AG20443 (cell line): Measurements from ENCODE around the gene RBM38.
"Not testable (repeated sequence)": the region's sequence is repeated elsewhere in the genome, so short reads cannot be mapped to it uniquely, and the experiment has no call there.

ENCODE experiments used
- DNase-seq: peaks from one replicate; pipeline ENCODE4 v3.0.0; 2012; ENCODE audit warnings: low spot score, mixed read lengths

Gene RBM38

DNA sequence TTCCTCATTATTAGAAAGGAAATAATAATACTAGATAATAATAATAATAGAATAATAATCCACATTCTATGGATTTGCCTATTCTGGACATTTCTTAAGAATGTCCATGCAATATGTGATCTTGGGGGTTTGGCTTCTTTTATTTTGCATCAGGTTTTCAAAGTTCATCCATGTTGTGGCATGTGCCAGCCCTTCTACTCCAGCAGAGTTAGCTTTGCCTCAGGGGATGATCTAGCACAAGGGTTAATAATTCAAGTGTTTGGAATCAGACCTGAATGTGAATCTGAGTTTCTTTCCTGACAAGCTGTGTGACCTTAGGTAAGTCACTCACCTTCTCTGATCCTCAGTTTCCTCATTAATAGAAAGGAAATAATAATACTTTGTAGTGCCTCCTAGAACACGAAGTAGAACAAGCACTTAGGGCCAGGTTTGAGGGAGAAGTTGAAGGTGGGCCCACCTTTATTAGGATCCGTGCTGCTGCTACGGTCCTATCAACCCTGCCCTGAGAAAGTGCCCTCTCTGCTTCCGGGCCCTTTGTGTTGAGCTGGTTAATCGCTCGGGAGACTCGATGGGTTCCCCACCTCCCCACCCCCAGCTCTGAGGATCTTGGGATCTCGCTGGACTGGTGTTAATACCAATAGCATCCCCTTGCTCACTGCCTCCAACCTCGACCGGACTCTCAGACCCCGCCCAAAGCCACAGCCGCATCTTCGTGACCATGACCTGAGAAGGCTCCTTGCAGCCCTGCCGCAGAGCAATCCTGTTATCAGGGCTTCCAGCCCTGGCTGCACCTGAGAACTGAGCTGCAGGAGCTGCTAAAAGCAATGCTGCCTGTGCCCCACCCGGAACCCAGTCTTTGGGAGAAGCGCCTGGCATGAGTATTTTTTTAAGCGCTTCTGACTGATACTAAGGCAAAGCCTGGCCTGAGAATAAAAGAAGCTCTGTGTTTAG lies 26.9 kb downstream of the RBM38 start:
- no peak for DNase-seq

DNA sequence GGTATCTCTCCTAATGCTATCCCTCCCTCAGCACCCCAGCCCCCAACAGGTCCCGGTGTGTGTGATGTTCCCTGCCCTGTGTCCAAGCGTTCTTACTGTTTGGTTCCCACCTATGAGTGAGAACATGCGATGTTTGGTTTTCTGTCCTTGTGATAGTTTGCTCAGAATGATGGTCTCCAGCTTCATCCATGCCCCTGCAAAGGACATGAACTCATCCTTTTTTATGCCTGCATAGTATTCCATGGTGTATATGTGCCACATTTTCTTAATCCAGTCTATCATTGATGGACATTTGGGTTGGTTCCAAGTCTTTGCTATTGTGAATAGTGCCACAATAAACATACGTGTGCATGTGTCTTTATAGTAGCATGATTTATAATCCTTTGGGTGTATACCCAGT lies 28.3 kb downstream of the RBM38 start:
- not testable (repeated sequence) for DNase-seq

DNA sequence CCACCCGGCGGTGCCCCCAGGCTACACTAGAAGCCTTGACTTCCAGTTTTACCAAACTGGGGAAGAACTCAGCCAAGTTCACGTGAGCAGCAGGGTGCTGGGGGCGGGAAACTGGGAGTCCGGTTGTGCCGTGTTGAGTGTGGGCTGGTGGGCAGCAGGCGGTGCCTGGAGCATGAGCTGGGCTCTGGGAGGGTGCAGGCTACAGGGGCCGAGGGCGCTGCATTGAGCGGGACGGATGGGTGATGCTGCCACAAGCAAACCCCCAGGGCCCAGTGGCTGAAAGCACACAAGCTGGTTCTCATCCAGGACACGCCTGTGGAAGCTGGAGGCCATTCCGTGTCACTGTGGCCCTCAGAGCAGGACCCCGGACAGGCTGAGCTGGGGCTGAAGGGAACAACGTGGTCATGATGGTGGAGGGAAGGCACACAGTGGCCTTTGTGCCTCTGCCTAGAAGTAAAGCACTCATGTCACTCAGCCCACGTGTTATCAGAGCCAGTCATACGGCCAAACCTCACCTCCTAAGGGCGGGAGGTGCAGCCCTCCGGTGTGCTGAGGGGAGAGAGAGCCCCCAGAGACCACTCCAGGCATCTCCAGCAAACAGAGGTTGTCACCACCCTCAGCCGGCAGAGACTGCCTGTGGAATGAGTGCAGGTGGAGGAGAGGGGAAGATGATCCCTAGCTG lies 29.5 kb downstream of the RBM38 start:
- DNase-seq = no peak

DNA sequence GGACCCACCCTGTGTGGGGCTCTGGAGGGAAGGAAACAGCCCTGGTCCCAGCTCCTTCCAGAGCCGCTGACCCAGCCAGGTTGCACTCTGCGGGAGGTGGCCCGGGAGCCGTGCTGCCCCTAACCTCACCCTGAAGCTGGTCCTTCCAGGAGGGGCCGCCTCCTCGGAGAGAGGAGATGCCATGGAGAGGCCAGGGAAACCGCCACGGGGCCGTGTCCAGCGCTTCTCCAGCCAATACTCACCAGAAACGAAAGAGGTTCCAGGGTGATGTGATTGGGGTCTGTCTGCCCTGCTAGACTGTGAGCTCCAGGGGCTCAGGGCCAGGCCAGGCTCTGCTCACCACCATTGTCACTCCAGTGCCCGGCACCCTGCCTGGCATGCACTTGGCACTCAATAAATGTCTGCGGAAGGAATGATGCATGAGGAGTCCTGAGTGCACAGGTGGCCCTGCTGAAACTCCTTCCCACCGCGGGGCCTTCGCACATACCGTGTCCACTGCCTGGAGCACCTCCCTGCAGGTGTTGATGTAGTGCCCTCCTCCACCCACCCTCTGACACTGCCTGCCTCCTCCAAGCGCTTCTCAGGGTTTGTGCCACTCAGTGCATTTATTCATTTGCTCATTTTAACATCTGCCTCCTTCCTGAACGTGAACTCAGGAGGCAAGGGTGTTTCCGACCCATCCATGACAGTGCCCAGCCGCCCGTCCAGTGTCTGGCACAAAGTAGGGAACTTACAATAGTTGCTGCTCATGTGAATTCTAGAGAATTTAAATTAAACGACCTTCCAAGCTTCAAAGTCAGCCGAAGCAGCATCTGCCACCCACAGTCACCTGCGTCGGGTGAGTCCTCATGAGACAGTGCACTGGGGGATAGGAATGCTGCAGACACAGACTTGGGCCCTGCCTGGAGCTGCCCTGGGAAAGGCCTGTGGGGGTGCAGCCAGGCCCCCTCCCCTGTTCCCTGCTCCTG lies 30.3 kb downstream of the RBM38 start:
- no peak for DNase-seq

DNA sequence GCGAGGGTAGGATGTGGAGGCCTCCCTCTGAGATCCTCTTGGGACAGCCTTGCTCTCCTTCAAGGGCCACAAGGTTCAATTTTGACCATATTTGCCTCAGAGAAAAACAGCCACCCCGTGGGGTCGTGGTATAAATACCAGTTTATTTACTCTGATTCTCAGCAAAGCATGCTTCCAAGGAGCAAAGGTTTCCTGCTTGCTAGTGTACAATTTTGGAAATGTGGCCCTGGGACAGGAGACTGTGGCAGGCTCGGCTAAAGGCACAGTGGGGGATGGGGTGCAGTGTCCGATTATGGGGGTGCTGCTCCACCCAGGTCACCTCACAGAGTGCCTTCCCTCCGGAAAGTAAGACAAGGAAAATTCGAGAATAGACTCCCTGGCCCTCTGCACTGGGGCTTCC lies 31.1 kb downstream of the RBM38 start:
- no peak for DNase-seq

DNA sequence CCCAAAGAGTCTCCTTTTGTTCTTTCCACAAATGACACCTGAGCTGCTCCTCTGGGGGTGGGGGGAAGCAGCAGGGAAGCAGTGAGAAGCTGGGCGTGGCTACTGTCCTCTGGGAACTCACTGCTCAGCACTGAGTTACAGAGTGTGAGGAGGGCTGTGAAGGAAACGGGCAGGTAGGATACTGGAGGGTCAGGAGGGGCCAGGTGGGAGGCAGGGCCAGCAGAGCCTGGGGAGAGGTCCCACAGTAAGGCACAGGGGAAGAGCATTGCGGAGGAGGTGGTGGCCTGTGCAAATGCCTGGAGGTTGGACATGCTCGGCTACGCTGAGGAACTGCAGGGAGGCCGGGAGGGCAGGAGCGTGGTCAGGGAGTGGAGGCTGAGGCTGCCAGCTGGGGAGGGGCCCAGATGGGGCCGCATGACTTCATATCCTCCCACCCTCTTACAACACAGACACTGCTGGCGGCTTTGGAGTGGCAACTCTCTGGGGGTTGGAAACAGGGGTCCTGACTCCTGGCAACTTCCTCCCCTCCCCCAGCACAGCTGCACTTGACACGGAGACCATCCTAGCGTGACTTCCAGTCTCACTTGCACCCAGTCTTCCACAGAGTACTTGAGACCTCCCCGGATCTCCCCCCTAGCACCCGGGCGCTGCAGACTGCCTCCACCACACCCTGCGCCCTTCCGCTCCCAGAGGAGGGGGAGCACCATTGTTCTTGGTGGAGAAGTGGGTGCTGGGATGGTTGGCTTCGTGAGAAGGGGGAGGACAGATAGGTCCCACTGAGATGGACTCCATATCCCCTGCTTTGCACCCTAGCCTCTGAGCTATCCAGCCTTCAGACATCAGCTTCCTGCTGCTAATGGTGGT lies 34.2 kb downstream of the RBM38 start:
- no peak for DNase-seq

DNA sequence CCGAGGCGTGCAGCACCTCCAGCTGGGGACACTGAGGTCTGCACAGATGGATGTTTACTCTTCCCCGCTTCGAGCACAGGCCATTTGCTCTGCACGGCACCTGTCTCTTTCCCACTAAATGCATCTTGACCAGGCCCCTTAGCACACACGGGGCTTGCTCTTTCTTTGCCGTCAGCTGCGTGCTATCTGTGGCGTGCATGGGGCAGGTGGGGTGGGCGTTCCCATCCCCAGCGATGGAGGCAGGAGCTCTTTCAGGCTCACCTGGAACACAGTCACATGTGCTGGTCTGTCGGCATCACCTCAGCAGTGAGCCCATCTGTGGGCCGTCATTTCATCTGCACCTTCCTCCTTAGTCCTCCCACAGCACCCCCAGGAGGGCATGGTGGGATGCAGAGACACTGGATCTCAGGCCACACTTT lies 35.1 kb downstream of the RBM38 start:
- DNase-seq = no peak

DNA sequence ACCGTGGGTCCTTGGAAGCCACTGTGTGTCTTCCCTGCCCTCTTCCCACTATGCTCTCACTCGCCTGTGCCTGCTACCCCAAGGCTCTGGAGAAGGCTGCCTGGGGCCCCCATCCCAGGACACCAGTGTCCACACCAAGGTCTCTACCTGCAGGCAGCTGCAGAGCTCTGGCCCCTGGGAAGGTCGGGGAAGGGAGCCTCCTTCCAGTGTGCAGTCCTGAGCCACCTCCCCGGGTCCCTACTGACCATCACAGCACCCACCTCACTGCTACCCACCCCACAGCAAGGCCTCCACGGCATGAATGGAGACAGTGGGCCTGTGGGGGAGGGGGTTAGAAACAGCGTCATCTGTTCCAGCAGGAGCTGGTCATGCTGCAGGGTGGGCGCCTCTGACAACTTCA lies 35.6 kb downstream of the RBM38 start:
- DNase-seq = no peak

DNA sequence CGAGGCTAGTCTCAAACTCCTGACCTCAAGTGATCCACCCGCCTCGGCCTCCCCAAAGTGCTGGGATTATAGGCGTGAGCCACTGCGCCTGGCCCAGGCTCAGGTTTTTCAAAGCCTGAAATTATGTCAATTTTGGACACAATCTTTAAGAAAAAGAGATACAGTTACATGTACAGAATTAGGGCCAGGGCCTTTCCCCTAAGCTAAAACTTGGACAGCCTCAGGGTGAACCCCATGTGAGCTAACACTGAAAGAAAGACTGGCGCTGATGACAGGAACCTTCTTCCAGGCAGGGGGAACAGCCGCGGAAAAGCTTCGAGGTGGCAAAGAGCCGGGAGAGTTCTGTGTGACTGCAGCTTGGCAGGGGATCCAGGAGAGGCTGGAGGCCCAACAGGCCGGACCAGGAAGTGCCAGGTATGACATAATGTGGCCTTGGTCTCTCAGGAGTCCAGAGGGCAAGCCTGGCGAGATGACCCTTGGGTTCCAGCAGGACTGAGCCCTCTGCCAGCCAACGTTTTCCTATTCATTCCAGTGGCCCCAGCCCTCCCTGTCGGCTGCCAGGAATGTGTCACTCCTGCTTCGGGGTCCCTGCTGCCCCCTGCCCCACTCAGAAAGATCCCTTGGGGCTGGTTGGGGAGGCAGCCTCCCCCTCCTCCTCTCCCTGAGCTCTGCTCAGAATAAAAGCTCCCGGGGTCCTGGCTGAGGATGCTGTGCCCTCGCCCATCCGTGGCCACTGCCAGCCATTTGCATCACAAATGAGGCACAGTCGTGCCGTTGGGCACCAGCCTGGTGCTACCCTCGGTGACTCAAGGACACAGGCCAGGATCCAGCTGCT lies 37.3 kb downstream of the RBM38 start:
- no peak for DNase-seq

DNA sequence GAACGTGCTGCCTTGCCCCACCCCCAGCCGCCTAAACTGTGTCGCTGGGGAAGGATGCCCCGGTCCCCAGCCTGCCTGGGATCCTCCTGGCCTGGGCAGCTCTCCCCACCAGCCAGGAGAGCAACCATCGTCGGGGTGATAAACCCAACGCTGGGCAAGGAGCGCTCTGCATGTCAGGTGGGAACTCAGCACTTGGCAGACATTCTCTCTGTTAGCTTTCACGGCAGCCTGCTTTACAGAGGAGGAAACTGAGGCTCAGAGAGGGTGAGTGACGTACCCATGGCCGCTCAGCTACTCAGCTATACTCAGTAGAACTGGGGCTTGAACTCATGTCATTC lies 37.9 kb downstream of the RBM38 start:
- no peak for DNase-seq

DNA sequence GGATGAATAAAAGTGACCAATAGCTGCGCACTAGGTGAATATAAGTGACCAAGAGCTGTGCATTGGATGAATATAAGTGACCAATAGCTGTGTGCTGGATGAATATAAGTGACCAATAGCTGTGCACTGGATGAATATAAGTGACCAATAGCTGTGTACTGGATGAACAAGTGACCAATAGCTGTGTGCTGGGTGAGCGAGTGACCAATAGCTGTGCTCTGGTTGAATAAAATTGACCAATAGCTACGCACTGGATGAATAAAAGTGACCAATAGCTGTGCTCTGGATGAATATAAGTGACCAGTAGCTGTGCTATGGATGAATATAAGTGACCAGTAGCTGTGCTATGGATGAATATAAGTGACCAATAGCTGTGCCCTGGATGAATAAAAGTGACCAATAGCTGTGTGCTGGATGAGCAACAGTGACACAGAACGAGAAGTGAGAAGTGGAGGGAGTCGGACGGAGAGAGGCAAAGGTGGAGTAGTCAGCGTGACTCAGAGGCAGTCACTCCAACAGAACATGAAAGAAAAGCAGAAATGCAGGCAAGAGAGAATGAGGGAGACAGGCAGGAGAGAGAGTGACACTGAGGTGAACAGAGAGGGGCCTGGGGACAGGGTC lies 38.5 kb downstream of the RBM38 start:
- DNase-seq = peak; percentile 61

DNA sequence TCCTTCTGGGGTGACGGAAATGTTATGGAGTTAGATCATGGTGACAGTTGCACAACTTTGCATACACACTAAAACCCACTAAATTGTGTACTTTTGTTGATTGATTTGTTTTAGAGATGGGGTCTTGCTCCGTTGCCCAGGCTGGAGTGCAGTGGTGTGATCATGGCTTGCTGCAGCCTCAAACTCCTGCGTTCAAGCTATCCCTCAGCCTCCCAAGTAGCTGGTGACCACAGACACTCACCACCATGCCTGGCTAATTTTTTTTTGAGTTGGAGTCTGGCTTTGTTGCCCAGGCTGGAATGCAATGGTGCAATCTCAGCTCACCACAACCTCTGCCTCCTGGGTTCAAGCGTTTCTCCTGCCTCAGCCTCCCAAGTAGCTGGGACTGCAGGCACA lies 39.0 kb downstream of the RBM38 start:
- not testable (repeated sequence) for DNase-seq

DNA sequence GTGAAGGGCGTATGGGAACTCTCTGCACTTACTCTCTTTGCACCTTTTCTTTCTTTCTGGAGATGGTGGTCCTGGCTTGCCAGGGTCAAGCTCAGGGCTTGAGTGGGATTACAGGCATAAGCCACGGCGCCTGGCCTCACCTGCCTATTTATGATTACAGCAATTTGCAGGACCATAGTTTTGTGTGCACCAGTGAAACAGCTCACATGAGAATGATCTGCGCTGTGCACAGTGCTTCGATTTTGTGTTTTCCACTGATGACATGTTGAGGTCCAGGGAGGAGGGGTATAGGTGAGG lies 40.3 kb downstream of the RBM38 start:
- no peak for DNase-seq

DNA sequence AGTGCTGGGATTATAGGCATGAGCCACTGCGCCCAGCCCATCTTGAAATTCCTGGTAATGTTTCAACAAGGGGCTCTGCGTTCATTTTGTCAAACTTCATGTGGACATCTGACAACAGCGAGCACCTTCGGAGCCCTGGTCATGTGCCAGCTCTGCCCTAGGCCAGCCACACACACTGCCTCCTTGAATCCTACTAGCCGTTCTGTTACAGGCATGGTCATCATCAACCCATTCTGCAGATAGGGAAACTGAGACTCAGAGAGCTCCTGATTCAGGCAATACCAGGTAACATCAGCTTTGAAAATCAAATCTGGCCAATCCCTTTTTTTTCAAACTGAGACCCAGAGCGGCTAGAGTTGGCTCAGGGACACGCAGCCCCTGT lies 41.3 kb downstream of the RBM38 start:
- no peak for DNase-seq

DNA sequence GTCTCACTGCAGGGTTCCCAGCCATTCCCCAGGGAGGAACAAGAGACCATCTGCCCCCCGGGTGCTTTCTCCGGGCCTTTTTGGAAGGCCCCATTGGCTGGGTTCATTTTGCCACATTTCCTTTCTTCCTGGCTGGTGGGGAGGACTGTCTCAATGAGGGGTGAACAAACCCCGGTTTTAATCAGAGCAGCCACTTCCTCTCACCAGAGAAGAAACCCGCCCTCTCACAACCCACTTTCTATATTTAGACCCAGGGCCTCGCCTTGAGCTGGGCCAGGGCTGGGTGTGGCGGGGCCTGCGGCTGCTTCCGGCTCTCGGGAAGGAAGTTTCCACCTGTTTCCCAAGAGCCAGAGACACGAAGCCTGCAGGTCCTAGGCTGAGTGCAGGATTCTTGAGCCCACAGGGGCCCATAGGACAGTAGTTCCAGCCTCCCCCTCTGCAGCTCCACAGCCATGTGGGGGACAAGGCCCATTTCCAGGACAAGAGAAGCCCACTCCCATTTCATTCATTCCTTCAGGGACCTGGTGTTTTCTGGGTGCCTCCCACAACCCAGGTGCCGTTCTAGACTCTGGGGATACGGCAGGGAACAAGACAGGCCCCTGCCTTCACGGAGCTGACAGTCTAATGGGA lies 41.8 kb downstream of the RBM38 start:
- DNase-seq = no peak

DNA sequence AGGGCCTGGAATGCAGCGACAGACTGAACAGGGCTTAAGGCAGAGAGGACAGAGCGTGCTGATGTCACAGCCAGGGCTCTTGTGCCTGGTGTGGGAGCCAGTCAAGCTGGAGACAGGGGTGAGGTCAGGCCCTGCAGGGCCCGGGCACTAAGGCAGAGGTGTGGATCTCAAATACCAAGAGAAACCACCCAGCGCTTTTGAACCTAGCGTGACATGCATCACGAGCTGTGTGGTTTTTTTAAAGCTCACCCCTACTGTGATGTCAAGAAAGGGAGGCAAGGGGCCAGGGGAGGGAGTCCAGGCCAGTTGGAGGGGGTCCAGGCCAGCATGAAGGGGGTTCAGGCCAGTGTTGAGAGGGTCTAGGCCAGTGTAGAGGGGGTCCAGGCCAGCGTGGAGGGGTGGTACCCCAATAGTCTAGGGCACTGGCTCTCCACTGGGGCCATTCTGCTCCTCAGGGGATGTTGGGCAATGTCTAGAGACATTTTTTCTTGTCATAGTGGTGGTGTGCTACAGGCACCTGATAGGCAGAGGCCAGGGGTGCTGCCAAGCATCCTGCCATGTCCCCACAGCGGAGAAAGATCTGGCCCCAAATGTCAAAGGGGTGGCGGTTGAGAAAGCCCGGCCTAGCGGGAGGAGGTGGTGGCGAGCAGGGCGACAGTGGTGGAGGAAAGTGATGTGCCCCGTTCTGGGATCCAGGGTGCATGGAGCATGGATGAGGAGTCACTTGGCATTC lies 42.6 kb downstream of the RBM38 start:
- no peak for DNase-seq

DNA sequence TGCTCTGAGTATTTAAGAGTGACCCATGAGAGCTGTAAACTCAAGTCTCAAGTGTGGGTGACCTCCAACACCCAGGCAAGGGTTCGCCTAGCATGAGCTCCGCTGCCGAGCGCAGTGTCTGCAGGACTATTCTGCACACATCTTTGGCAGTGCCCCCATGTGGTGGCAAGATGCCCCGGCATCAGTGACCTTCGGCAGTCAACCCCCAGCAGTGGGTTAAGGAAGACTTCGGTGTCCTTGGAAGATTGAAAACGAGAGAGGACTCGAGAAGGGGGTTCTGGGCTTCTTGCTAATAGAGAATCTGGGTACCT lies 43.1 kb downstream of the RBM38 start:
- DNase-seq = no peak

DNA sequence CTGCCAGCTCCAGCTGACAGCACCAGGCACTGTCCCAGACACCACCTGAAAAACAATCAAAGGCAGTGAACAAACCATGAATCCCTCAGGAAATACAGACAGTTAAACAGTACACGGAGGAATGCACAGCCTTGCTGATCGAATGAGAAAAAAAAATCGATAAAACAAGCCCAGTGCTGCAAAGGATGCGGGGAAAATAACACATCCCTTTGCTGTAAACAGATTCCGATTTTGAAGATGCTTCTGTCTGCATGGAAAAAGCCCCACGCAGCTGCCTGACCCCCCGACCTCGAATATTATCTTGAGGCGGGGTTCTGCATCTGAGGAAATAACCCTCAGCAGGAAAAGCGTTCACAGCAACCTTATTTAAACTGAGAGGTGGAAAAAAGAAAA lies 43.9 kb downstream of the RBM38 start:
- no peak for DNase-seq

DNA sequence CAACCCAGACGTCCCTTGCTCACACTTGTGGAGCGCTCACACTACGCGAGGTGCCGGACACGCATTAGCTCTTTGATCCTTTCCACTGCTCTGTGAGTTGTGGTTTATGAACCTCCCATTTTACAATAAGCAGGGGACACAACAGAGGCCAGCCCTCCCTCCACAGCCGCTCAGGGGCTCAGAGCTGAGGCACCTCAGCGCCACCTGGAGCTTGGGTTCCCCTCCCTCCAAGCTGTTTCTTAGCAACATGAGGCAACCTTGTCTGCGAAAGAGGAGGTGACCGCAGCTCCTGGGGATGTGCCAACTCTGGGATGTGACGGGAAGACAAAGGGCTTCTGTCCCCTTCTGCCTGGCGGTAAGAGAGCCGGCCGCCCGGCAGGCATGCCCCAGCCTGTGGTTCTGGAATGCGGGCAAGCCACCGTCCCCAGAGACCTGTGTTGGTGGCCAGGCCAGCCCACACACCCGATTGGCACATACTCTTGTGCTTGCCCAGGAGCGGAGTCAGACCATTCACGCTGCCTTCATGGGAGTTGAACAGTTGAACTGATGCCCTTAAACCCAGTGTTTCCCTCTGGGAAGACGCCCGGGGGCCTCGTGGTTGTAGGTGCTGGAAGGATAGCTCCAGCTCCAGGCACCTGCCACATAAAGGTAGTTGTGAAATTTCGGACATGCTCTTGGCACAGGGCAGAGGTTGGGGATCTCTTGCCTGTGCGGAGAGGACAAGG lies 44.5 kb downstream of the RBM38 start:
- no peak for DNase-seq
